GM12865 (cell line): ENCODE results near the gene SUN5.

Source experiments
- DNase-seq: peaks from one replicate; pipeline ENCODE4 v3.0.0; 2010; ENCODE audit warnings: low read depth
- H3K4me3 ChIP-seq: 2 replicates; pipeline ENCODE4 v1.5.1; 2011; ENCODE audit warnings: mild to moderate bottlenecking, low read depth, low read length, control low read depth
- CTCF ChIP-seq: IDR thresholded peaks from 2 replicates; pipeline ENCODE4 v1.5.1; 2011; ENCODE audit warnings: low read length, control low read depth, low read depth, inconsistent platforms; ENCODE audit not compliant: insufficient read depth; ENCODE audit errors: missing control alignments

Gene SUN5

DNA sequence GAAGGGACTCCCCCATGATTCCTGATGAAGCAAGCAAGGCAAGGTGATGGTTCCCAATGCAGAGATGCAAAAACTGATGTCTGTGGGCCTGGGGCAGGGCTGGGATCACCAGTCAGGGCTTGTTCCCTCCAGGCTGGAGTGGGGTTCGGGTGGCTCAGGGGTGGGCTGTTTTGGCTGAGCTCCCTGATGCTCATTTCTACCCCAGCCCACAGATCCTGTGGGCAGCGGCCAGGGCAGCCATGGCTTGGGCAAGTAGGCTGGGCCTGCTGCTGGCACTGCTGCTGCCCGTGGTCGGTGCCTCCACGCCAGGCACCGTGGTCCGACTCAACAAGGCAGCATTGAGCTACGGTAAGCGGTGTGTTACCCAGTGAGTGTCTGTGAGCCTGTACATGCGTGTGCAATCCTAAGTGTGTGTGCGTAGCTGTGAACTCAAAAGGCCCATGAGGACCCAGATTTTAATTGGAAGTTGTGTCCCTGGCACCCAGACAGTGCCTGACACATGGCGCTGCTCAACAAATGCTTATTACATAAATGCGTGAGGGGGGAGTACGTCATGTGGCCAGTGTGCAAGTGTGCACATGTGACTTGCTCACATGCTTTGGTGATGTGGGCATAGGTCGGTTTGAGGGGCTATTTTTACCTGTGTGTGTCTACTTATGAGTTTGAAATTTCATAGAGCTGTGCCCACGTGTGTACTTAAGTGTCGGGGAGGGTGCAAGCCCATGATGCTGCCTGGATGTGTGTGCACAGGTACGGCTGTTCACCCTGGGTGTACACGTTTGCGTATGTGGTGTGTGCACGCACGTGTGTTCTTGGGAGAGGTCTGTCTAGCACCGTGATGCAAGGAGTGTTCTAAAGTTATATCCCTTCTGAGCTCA is 4.3 kb upstream of the SUN5 start:
- no peak overlapping the region for H3K4me3 ChIP-seq
- TF ChIP-seq CTCF = no peak
- no peak for DNase-seq

GRCh38 chr20:33007376-33008335 is 3.4 kb upstream of the SUN5 start, which contains the start of gene BPIFB2:
Gene BPIFB2 (plus strand): TSS chr20:33007704. CDS start chr20:33008575, 871 bp downstream.
- H3K4me3 ChIP-seq = no peak within 1 kb of the TSS
- no peak for DNase-seq
- no peak for TF ChIP-seq CTCF

- no peak for TF ChIP-seq CTCF
- H3K4me3 ChIP-seq = no peak overlapping the region
- no peak for DNase-seq
Observed at GRCh38 chr20:33006776-33007375, 2.6 kb upstream of the SUN5 start.

GRCh38 chr20:33005908-33006775 is 1.9 kb upstream of the SUN5 start:
- DNase-seq = no peak
- no peak overlapping the region for H3K4me3 ChIP-seq
- no peak for TF ChIP-seq CTCF

GRCh38 chr20:33005132-33005566 is 916 bp upstream of the SUN5 start:
- no peak overlapping the region for H3K4me3 ChIP-seq
- TF ChIP-seq CTCF = peak; percentile 50
- DNase-seq = peak; percentile 57
